IMR-90 (cell line): Measurements from ENCODE around the gene CAPN2. TPM values are rescaled to one million over a fixed set of nuclear protein-coding genes. Genes with fewer than 3 reads are reported as not detected.

Experiments
- ATAC-seq: fragments of 200-7000 bp; cut with Tn5 transposase; 2 replicates; pipeline ENCODE4 v1.9.1; 2020; ENCODE audit warnings: low read depth, mild to moderate bottlenecking, moderate library complexity
- BruUV-seq: library from RNA; stranded (reverse); fragments of 400-500 nt; replicated peaks from 2 replicates; lab custom pipeline; 2021; lab: Mats Ljungman, UMichigan
- CTCF ChIA-PET: fragments of 300-600 bp; formaldehyde crosslinking; extraction: SDS; loops from one replicate; lab custom pipeline; 2021; ENCODE audit warnings: antibody characterized with exemption; lab: Yijun Ruan, JAX
- POLR2A ChIA-PET: fragments of 300-600 bp; sonication (Branson Sonifier 250); formaldehyde crosslinking; loops from one replicate; lab custom pipeline; 2022; ENCODE audit warnings: antibody characterized with exemption; ENCODE audit not compliant: unreplicated experiment; lab: Charles Lee
- DNase-seq: peaks from one replicate; pipeline ENCODE4 v3.0.0; 2013
- H2AFZ ChIP-seq: replicated peaks from 2 replicates; pipeline ENCODE3; 2013; ENCODE audit warnings: low read length, mild to moderate bottlenecking; ENCODE audit not compliant: poor library complexity
- H2AK5ac ChIP-seq: 2 replicates; pipeline ENCODE4 v1.6.1; 2013; ENCODE audit warnings: low read depth, low read length, inconsistent platforms
- H2AK9ac ChIP-seq: replicated peaks from 2 replicates; pipeline ENCODE3; 2013; ENCODE audit warnings: mild to moderate bottlenecking, low read depth, low read length, moderate library complexity; ENCODE audit not compliant: poor library complexity
- H2BK120ac ChIP-seq: 2 replicates; pipeline ENCODE4 v1.6.1; 2013; ENCODE audit warnings: low read depth, low read length, inconsistent platforms
- H2BK15ac ChIP-seq: 3 replicates; pipeline ENCODE4 v1.6.1; 2013; ENCODE audit warnings: low read depth, low read length, inconsistent platforms
- H2BK20ac ChIP-seq: 2 replicates; pipeline ENCODE4 v1.6.1; 2013; ENCODE audit warnings: low read depth, mild to moderate bottlenecking, inconsistent platforms, low read length, moderate library complexity
- H2BK5ac ChIP-seq: 2 replicates; pipeline ENCODE4 v1.6.1; 2013; ENCODE audit warnings: mild to moderate bottlenecking, low read depth, low read length, inconsistent platforms; ENCODE audit not compliant: poor library complexity, severe bottlenecking
- H3K14ac ChIP-seq: replicated peaks from 2 replicates; pipeline ENCODE4 v1.6.1; 2013; ENCODE audit warnings: low read depth, low read length, inconsistent platforms
- H3K18ac ChIP-seq: 2 replicates; pipeline ENCODE4 v1.6.1; 2013; ENCODE audit warnings: low read depth, low read length, control low read depth
- H3K23ac ChIP-seq: 2 replicates; pipeline ENCODE4 v1.6.1; 2013; ENCODE audit warnings: low read depth, low read length, inconsistent platforms
- H3K27ac ChIP-seq: 2 replicates; pipeline ENCODE4 v1.5.1; 2013; ENCODE audit warnings: mild to moderate bottlenecking, control low read depth, low read length; ENCODE audit not compliant: insufficient read depth
- H3K27me3 ChIP-seq: 2 replicates; pipeline ENCODE4 v1.6.1; 2013; ENCODE audit warnings: low read length; ENCODE audit not compliant: control insufficient read depth, insufficient read depth
- H3K36me3 ChIP-seq: 2 replicates; pipeline ENCODE4 v1.6.1; 2013; ENCODE audit warnings: low read length, mixed read lengths; ENCODE audit not compliant: control insufficient read depth, insufficient read depth
- H3K4ac ChIP-seq: 2 replicates; pipeline ENCODE4 v1.6.1; 2013; ENCODE audit warnings: low read depth, low read length, inconsistent platforms
- H3K4me1 ChIP-seq: 2 replicates; pipeline ENCODE4 v1.6.1; 2013; ENCODE audit warnings: low read length, mixed read lengths; ENCODE audit not compliant: control insufficient read depth, insufficient read depth
- H3K4me2 ChIP-seq: 2 replicates; pipeline ENCODE4 v1.6.1; 2013; ENCODE audit warnings: low read depth, mild to moderate bottlenecking, control low read depth, low read length, moderate library complexity
- H3K4me3 ChIP-seq: 2 replicates; pipeline ENCODE4 v1.5.1; 2013; ENCODE audit warnings: low read depth, mild to moderate bottlenecking, control low read depth, low read length, moderate library complexity; ENCODE audit not compliant: insufficient read depth
- H3K56ac ChIP-seq: 2 replicates; pipeline ENCODE4 v1.6.1; 2013; ENCODE audit warnings: low read length, inconsistent platforms; ENCODE audit not compliant: insufficient read depth; ENCODE audit errors: extremely low read depth
- H3K79me1 ChIP-seq, 2 experiments: 2 replicates each; pipeline ENCODE4 v1.6.1; 2013; ENCODE audit warnings: low read length in 2 of 2, inconsistent platforms in 1 of 2, low read depth in 1 of 2
- H3K9ac ChIP-seq: 2 replicates; pipeline ENCODE4 v1.6.1; 2013; ENCODE audit warnings: low read depth, low read length, control low read depth
- H3K9me1 ChIP-seq: 2 replicates; pipeline ENCODE4 v1.6.1; 2013; ENCODE audit warnings: low read length, inconsistent platforms; ENCODE audit not compliant: insufficient read depth
- H3K9me3 ChIP-seq: 2 replicates; pipeline ENCODE4 v1.6.1; 2013; ENCODE audit warnings: low read length; ENCODE audit not compliant: control insufficient read depth, insufficient read depth
- H4K20me1 ChIP-seq: 2 replicates; pipeline ENCODE4 v1.6.1; 2013; ENCODE audit warnings: low read length, inconsistent platforms; ENCODE audit not compliant: insufficient read depth
- H4K5ac ChIP-seq: 2 replicates; pipeline ENCODE4 v1.6.1; 2013; ENCODE audit warnings: mild to moderate bottlenecking, low read depth, low read length, control low read depth
- H4K8ac ChIP-seq, 2 experiments: 2 replicates each; pipeline ENCODE4 v1.6.1; 2013; ENCODE audit warnings: low read depth in 2 of 2, low read length in 2 of 2, control low read depth in 1 of 2, inconsistent platforms in 1 of 2
- H4K91ac ChIP-seq: 2 replicates; pipeline ENCODE4 v1.6.1; 2013; ENCODE audit warnings: low read depth, low read length, inconsistent platforms; ENCODE audit not compliant: insufficient read depth
- CEBPB ChIP-seq: IDR thresholded peaks from 2 replicates; pipeline ENCODE4 v1.6.1; 2012; ENCODE audit warnings: low read depth, low read length, improper control_type of control experiment
- RFX5 ChIP-seq: IDR thresholded peaks from 2 replicates; pipeline ENCODE4 v1.8.0; 2012; ENCODE audit warnings: low read depth, mild to moderate bottlenecking, low read length, moderate library complexity
- WGBS, 2 experiments: methylation state at CpG; one replicate each; pipeline versions ENCODE4 v1.1.5 to v1.1.7; 2013; ENCODE audit warnings: missing lambda C conversion rate in 2 of 2; ENCODE audit not compliant: insufficient read length in 1 of 2; ENCODE audit errors: extremely low coverage in 2 of 2; 5-methylcytosine and 5-hydroxymethylcytosine counted together
- dilution Hi-C: fragments of 300-500 bp; cut with HindIII; formaldehyde crosslinking; loops from one replicate; pipeline ENCODE4 v1.14.3; 2018; ENCODE audit warnings: low sequenced_read_pairs; ENCODE audit not compliant: unreplicated experiment
- in situ Hi-C: fragments of 300-500 bp; cut with MboI; formaldehyde crosslinking; loops from 3 replicates; pipeline ENCODE4 v1.14.3; 2019; ENCODE audit warnings: low sequenced_read_pairs, inconsistent platforms, mixed read lengths
- intact Hi-C: fragments of 100-400 bp; cut with micrococcal nuclease; formaldehyde crosslinking; loops from 2 replicates; pipeline ENCODE4 v1.10.0; 2022
- polyA plus RNA-seq, 3 experiments: library from polyadenylated mRNA; depleted of rRNA; stranded (reverse); fragments of >200 nt; gene quantifications; 2 replicates each; pipeline ENCODE4 v1.2.3, GENCODE V29; 2012; ENCODE audit warnings: low replicate concordance in 1 of 3
- total RNA-seq: library from RNA; depleted of rRNA; stranded (reverse); fragments of >200 nt; gene quantifications from 2 replicates; pipeline ENCODE4 v1.2.3, GENCODE V29; 2012

The CAPN2 gene
- total and polyA plus RNA-seq, 2 of the 4 experiments (the other 2 are of a cell fraction), result 339 to 430 TPM

DNA sequence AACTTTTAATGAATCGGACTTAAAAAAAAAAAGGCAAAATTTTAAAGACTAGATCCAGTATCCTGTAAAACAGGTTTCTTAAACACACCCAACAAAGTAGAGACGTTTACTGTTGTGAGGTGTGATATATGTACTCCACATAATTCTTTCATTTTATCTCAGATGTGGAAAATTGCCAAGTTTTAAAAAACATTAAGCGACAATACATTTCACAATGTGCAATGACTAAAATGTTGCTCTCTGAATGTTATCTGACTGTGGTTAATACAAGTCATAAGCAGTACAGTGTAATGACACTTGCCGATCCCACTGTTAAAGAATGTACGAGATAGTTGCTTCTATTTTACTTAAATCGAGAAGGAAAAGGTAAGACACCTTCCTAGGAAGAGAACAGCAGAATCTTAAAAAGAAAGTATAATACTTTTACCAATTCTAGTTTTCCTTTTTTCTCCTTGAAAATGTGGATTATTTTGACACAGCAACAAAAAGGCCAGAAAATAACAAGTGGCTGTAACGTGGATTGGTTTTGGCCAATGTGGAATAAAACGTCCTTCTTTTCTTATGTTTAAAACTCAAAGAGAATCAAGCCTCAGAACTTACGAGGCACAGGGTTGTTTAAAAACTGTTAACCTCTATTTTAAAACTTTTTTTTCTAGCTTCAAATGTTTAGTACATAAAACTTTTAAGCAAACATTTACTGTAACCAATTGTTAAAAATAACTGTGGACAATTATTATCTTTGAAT lies 82.0 kb downstream of the CAPN2 start:
- H3K9me3 ChIP-seq, result no peaks in the 10 kb centered on the region
- H3K27me3 ChIP-seq, result no peaks in the 10 kb centered on the region
- H3K18ac ChIP-seq, result no peak overlapping the region
- no peak overlapping the region for H3K14ac ChIP-seq
- no peak overlapping the region for H2AFZ ChIP-seq
- no peak overlapping the region for H2BK5ac ChIP-seq
- peaks cover 8 to 43% of the 10 kb centered on the region in 2 experiments; a peak in 3 of 4 replicates for H3K79me1 ChIP-seq
- no peak overlapping the region for H2AK9ac ChIP-seq
- whole genome bisulfite sequencing, 2 experiments, result no CpG with 5 or more reads among the region's 9 CpGs
- peaks cover 4% of the 10 kb centered on the region for H4K20me1 ChIP-seq
- no peak overlapping the region for H3K4ac ChIP-seq
- H4K91ac ChIP-seq, result no peak overlapping the region
- no peak overlapping the region for H2AK5ac ChIP-seq
- no peak overlapping the region for H2BK15ac ChIP-seq
- no TSS peak for BruUV-seq
- no peak overlapping the region for H4K8ac ChIP-seq
- H3K56ac ChIP-seq, result no peak overlapping the region
- no peaks in the 10 kb centered on the region for H3K4me1 ChIP-seq
- ATAC-seq, result no peak
- no peak overlapping the region for H3K23ac ChIP-seq
- CTCF ChIA-PET, result interaction anchor here (1.1 kb wide), 1 partner anchor 46 kb away, joined by 3 read pairs; no protein-coding TSS in a partner anchor
- H4K5ac ChIP-seq, result no peak overlapping the region
- in situ Hi-C loops, result no loop called here
- H3K9me1 ChIP-seq, result peaks cover 3% of the 10 kb centered on the region; the same call in 1 of the 2 replicates
- H3K4me3 ChIP-seq, result no peak overlapping the region
- dilution Hi-C loops, result no loop called here
- H3K36me3 ChIP-seq, result peaks cover 28% of the 10 kb centered on the region
- intact Hi-C loops, result no loop called here
- H2BK20ac ChIP-seq, result no peak overlapping the region
- no peak overlapping the region for H3K9ac ChIP-seq
- POLR2A ChIA-PET, result no interaction called here
- H3K4me2 ChIP-seq, result no peak overlapping the region
- DNase-seq, result peak; percentile 22
- no peak overlapping the region for H3K27ac ChIP-seq
- H2BK120ac ChIP-seq, result no peak overlapping the region
- TF ChIP-seq CEBPB (peak; percentile 51), RFX5 (no peak)
